K562 (cell line): ENCODE data around the gene EHBP1L1. TPM values are rescaled to one million over a fixed set of nuclear protein-coding genes. Genes with fewer than 3 reads are reported as not detected.

Source experiments
- CHD2 ChIP-seq: IDR thresholded peaks from 2 replicates; pipeline ENCODE4 v1.6.1; 2011; ENCODE audit warnings: low read depth, low read length
- EWSR1 ChIP-seq: fragments of 450-650 bp; IDR thresholded peaks from 2 replicates; pipeline ENCODE4 v1.6.1; 2018; ENCODE audit warnings: borderline replicate concordance, mild to moderate bottlenecking, low read depth, moderate library complexity; ENCODE audit not compliant: partially characterized antibody
- HSF4 ChIP-seq: fragments of 250-450 bp; sonication (Bioruptor Pico); IDR thresholded peaks from 2 replicates; pipeline ENCODE4 v2.1.2; 2022; ENCODE audit warnings: mild to moderate bottlenecking, moderate library complexity, borderline replicate concordance
- KHSRP ChIP-seq: fragments of 450-650 bp; IDR thresholded peaks from 2 replicates; pipeline ENCODE4 v1.6.1; 2017
- MTA1 ChIP-seq: fragments of 450-650 bp; IDR thresholded peaks from 2 replicates; pipeline ENCODE4 v1.6.1; 2017; ENCODE audit warnings: borderline replicate concordance
- SMARCA5 ChIP-seq: fragments of 450-650 bp; IDR thresholded peaks from 2 replicates; pipeline ENCODE4 v1.6.1; 2016
- SRSF1 ChIP-seq: fragments of 200-400 bp; formaldehyde crosslinking; IDR thresholded peaks from 2 replicates; pipeline ENCODE4 v1.6.1; 2017; ENCODE audit warnings: mild to moderate bottlenecking, low read depth, low read length, moderate library complexity
- ZKSCAN3 ChIP-seq: fragments of 250-450 bp; sonication (Bioruptor Pico); IDR thresholded peaks from 2 replicates; pipeline ENCODE4 v1.4.0; 2020
- ZNF274 ChIP-seq: IDR thresholded peaks from 2 replicates; pipeline ENCODE4 v1.6.1; 2011; ENCODE audit warnings: low read depth, mild to moderate bottlenecking, low read length, moderate library complexity, borderline replicate concordance
- ZNF408 ChIP-seq: fragments of 250-450 bp; sonication (Bioruptor Pico); IDR thresholded peaks from 2 replicates; pipeline ENCODE4 v1.4.0; 2020; ENCODE audit warnings: low read depth, mild to moderate bottlenecking, moderate library complexity
- polyA plus RNA-seq, 8 experiments: library from polyadenylated mRNA; depleted of rRNA in 4 of 8; stranded (reverse) in 5 of 8; unstranded in 3 of 8; fragments of >200 nt; fragmentation: Nextera tagmentation in 2 of 8; fragmentation: Illumina TruSeq in 1 of 8; extraction: Ambion mirVana in 2 of 8; extraction: Trizol in 1 of 8; gene quantifications; 2 replicates each; pipeline versions ENCODE4 v1.2.1 to v1.2.3, GENCODE V29; 2011 to 2014; ENCODE audit warnings: inconsistent platforms in 1 of 8, missing spikeins in 1 of 8
- total RNA-seq, 7 experiments: library from RNA; depleted of rRNA in 6 of 7; stranded (reverse); fragments of >200 nt in 6 of 7; fragmentation: Illumina TruSeq in 2 of 7; extraction: Trizol in 2 of 7; gene quantifications; 2 replicates each; pipeline versions ENCODE4 v1.2.1 to v1.2.3, GENCODE V29; 2011 to 2021; ENCODE audit warnings: low replicate concordance in 1 of 7
- TF ChIP-seq, protein P1 (sequence below): fragments of 450-650 bp; IDR thresholded peaks from 2 replicates; pipeline ENCODE4 v1.6.1; 2016; ENCODE audit warnings: antibody characterized with exemption
- TF ChIP-seq, protein P2 (sequence below): IDR thresholded peaks from 3 replicates; pipeline ENCODE4 v1.6.1; 2011; ENCODE audit warnings: borderline replicate concordance, mild to moderate bottlenecking, moderate library complexity; ENCODE audit not compliant: insufficient read length; ENCODE audit errors: extremely low read depth
- TF ChIP-seq, protein P3 (sequence below): fragments of 450-650 bp; conservative IDR thresholded peaks from 2 replicates; pipeline ENCODE4 v1.6.1; 2016; ENCODE audit warnings: missing genetic modification characterization, low read depth, mild to moderate bottlenecking, control low read depth, missing compliant biosample characterization
- TF ChIP-seq, protein P4 (sequence below): fragments of 200-400 bp; formaldehyde crosslinking; IDR thresholded peaks from 2 replicates; pipeline ENCODE4 v1.6.1; 2017; ENCODE audit warnings: mild to moderate bottlenecking, low read depth, low read length, moderate library complexity
- TF ChIP-seq, protein P5 (sequence below): sonication (generic); formaldehyde crosslinking; IDR thresholded peaks from 2 replicates; pipeline ENCODE4 v1.8.0; 2022; ENCODE audit warnings: missing genetic modification reagents, mild to moderate bottlenecking, moderate library complexity, borderline replicate concordance
- TF ChIP-seq, protein P6 (sequence below): sonication (generic); formaldehyde crosslinking; IDR thresholded peaks from 2 replicates; pipeline ENCODE4 v1.8.0; 2022; ENCODE audit warnings: mild to moderate bottlenecking, missing genetic modification reagents

Gene EHBP1L1
- total and polyA plus RNA-seq, 9 of the 15 experiments (the other 6 are each of a cell fraction or from before 2014, with no cell fraction given), result 0.03 to 87.1 (median 26.3) TPM

DNA sequence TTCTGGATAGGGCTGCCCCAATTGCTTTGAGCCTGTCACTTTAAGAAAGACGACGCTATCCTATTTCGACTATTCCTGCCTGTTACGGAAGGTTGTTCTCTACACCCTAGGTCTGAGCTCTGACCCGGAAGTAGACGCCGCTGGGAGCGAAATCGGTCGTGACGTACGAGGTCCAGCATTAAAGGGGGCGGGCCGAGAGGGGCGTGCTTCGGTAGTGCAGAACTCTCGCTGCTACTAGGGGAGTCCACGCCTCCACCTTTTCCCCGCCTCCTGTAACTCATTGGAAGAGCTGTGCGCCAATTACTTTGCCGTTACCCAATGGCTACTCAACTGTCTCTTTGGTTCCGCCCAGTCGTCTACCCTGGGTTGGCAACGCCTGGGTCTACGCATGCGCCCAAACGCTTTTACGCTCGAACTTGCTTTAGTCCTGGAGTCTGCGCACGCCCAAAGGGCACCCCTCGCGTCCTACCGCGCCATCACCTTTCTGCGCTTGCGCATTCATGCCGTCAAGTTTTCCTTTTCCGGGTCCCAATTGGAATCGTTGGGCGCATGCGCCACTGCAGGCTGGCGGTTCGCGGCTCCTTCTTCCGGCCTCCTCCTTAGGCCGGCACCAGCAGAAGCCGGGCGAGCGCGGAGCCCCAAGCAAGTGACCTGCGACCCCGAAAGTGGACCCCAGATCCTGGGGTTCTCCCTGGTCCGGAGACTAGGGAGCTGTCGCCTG is 39.5 kb downstream of the EHBP1L1 start, which contains the start of gene PCNX3 (continued):
- TF ChIP-seq, protein P1, sequence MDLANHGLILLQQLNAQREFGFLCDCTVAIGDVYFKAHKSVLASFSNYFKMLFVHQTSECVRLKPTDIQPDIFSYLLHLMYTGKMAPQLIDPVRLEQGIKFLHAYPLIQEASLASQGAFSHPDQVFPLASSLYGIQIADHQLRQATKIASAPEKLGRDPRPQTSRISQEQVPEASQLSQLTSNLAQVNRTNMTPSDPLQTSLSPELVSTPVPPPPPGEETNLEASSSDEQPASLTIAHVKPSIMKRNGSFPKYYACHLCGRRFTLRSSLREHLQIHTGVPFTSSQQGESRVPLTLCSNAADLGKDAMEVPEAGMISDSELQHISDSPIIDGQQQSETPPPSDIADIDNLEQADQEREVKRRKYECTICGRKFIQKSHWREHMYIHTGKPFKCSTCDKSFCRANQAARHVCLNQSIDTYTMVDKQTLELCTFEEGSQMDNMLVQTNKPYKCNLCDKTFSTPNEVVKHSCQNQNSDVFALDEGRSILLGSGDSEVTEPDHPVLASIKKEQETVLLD, result peak; percentile 97
- TF ChIP-seq MTA1 (no peak), ZNF274 (no peak), SMARCA5 (no peak), EWSR1 (no peak), CHD2 (peak; percentile 88), SRSF1 (no peak), HSF4 (CRISPR knock-in tag) (no peak), ZKSCAN3 (CRISPR knock-in tag) (no peak), ZNF408 (CRISPR knock-in tag) (no peak), KHSRP (no peak; the same call in 1 of the 2 replicates)
- TF ChIP-seq, protein P2, sequence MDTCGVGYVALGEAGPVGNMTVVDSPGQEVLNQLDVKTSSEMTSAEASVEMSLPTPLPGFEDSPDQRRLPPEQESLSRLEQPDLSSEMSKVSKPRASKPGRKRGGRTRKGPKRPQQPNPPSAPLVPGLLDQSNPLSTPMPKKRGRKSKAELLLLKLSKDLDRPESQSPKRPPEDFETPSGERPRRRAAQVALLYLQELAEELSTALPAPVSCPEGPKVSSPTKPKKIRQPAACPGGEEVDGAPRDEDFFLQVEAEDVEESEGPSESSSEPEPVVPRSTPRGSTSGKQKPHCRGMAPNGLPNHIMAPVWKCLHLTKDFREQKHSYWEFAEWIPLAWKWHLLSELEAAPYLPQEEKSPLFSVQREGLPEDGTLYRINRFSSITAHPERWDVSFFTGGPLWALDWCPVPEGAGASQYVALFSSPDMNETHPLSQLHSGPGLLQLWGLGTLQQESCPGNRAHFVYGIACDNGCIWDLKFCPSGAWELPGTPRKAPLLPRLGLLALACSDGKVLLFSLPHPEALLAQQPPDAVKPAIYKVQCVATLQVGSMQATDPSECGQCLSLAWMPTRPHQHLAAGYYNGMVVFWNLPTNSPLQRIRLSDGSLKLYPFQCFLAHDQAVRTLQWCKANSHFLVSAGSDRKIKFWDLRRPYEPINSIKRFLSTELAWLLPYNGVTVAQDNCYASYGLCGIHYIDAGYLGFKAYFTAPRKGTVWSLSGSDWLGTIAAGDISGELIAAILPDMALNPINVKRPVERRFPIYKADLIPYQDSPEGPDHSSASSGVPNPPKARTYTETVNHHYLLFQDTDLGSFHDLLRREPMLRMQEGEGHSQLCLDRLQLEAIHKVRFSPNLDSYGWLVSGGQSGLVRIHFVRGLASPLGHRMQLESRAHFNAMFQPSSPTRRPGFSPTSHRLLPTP, result no peak
- TF ChIP-seq, protein P3, sequence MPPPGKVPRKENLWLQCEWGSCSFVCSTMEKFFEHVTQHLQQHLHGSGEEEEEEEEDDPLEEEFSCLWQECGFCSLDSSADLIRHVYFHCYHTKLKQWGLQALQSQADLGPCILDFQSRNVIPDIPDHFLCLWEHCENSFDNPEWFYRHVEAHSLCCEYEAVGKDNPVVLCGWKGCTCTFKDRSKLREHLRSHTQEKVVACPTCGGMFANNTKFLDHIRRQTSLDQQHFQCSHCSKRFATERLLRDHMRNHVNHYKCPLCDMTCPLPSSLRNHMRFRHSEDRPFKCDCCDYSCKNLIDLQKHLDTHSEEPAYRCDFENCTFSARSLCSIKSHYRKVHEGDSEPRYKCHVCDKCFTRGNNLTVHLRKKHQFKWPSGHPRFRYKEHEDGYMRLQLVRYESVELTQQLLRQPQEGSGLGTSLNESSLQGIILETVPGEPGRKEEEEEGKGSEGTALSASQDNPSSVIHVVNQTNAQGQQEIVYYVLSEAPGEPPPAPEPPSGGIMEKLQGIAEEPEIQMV (tag), result no peak
- TF ChIP-seq, protein P4, sequence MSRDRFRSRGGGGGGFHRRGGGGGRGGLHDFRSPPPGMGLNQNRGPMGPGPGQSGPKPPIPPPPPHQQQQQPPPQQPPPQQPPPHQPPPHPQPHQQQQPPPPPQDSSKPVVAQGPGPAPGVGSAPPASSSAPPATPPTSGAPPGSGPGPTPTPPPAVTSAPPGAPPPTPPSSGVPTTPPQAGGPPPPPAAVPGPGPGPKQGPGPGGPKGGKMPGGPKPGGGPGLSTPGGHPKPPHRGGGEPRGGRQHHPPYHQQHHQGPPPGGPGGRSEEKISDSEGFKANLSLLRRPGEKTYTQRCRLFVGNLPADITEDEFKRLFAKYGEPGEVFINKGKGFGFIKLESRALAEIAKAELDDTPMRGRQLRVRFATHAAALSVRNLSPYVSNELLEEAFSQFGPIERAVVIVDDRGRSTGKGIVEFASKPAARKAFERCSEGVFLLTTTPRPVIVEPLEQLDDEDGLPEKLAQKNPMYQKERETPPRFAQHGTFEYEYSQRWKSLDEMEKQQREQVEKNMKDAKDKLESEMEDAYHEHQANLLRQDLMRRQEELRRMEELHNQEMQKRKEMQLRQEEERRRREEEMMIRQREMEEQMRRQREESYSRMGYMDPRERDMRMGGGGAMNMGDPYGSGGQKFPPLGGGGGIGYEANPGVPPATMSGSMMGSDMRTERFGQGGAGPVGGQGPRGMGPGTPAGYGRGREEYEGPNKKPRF, result no peak
- TF ChIP-seq, protein P5, sequence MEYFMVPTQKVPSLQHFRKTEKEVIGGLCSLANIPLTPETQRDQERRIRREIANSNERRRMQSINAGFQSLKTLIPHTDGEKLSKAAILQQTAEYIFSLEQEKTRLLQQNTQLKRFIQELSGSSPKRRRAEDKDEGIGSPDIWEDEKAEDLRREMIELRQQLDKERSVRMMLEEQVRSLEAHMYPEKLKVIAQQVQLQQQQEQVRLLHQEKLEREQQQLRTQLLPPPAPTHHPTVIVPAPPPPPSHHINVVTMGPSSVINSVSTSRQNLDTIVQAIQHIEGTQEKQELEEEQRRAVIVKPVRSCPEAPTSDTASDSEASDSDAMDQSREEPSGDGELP (CRISPR knock-in tag), result peak; percentile 77
- TF ChIP-seq, protein P6, sequence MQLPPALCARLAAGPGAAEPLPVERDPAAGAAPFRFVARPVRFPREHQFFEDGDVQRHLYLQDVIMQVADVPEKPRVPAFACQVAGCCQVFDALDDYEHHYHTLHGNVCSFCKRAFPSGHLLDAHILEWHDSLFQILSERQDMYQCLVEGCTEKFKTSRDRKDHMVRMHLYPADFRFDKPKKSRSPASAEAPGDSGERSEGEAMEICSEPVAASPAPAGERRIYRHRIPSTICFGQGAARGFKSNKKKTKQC (CRISPR knock-in tag), result 0 out of 2 replicates have a peak, but pooled peaks have one; percentile 65
